Measurements from ENCODE around the gene GPR146. TPM values are rescaled to one million over a fixed set of nuclear protein-coding genes. Genes with fewer than 3 reads are reported as not detected.

Gene GPR146
- total and polyA plus RNA-seq, 9 of the 15 experiments (the other 6 are each of a cell fraction or from before 2014, with no cell fraction given) = 0.22 to 3.6 (median 0.64) TPM; not detected in 2

DNA sequence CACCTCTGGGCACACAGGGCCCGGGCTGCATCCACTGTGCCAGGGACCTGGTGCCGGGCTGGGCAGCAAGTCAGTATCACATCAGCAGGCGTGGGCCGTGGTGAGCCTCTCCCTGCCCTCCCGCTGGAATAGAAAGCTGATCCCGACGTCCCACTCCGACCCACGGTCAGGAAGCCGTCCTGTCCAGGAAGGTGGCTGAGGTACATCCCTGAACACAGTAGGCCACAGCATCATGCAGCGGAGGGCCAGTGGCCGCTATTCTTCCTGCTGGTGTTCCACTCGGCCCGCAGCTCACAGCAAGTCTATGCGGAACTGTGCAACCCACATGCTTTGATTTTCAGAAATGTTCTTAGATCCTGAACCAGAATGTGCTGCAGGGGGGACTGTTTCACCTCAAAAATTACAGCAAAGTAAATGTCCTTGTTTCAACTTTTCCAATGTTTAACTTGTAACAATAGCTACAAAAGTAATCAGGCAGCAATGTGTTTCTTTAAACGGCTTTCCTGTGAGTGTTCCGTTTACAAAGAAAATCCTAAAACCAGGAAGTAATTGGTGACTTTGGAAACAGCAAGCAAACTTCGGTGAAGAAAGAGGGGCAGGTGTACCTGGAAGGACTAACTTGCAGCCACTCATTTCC, 676 bp upstream of the GPR146 start (continued):
- TF ChIP-seq, protein P1, sequence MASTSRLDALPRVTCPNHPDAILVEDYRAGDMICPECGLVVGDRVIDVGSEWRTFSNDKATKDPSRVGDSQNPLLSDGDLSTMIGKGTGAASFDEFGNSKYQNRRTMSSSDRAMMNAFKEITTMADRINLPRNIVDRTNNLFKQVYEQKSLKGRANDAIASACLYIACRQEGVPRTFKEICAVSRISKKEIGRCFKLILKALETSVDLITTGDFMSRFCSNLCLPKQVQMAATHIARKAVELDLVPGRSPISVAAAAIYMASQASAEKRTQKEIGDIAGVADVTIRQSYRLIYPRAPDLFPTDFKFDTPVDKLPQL (IDR thresholded peaks at IDR 0.05; ENCODE audit: extremely low read depth, insufficient read length) = no peak
- no peak for TF ChIP-seq BCL6 (CRISPR knock-in tag; IDR thresholded peaks at IDR 0.05)
- TF ChIP-seq, protein P2, sequence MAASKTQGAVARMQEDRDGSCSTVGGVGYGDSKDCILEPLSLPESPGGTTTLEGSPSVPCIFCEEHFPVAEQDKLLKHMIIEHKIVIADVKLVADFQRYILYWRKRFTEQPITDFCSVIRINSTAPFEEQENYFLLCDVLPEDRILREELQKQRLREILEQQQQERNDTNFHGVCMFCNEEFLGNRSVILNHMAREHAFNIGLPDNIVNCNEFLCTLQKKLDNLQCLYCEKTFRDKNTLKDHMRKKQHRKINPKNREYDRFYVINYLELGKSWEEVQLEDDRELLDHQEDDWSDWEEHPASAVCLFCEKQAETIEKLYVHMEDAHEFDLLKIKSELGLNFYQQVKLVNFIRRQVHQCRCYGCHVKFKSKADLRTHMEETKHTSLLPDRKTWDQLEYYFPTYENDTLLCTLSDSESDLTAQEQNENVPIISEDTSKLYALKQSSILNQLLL (CRISPR knock-in tag; IDR thresholded peaks at IDR 0.05; ENCODE audit: borderline replicate concordance) = no peak
- TF ChIP-seq RAD21 (CRISPR knock-in tag; conservative IDR thresholded peaks at IDR 0.05 in 1 of 2, IDR thresholded peaks at IDR 0.05 in 1 of 2) = peak in 1 of 2 experiments; percentile 4; a peak in 1 of 4 replicates
- TF ChIP-seq ZNF445 (CRISPR knock-in tag; IDR thresholded peaks at IDR 0.05; ENCODE audit: low read depth) = 0 out of 2 replicates have a peak, but pooled peaks have one; percentile 35
- TF ChIP-seq CBFA2T2 (conservative IDR thresholded peaks at IDR 0.05) = no peak
- no peak for TF ChIP-seq SREBF2 (CRISPR knock-in tag; IDR thresholded peaks at IDR 0.05)
- TF ChIP-seq CBX3 (IDR thresholded peaks at IDR 0.05; ENCODE audit: borderline replicate concordance in 1 of 2, low read length in 2 of 2) = peak in 1 of 2 experiments; percentile 13; a peak in 1 of 3 replicates
- TF ChIP-seq, protein P3, sequence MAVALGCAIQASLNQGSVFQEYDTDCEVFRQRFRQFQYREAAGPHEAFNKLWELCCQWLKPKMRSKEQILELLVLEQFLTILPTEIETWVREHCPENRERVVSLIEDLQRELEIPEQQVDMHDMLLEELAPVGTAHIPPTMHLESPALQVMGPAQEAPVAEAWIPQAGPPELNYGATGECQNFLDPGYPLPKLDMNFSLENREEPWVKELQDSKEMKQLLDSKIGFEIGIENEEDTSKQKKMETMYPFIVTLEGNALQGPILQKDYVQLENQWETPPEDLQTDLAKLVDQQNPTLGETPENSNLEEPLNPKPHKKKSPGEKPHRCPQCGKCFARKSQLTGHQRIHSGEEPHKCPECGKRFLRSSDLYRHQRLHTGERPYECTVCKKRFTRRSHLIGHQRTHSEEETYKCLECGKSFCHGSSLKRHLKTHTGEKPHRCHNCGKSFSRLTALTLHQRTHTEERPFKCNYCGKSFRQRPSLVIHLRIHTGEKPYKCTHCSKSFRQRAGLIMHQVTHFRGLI (CRISPR knock-in tag; IDR thresholded peaks at IDR 0.05) = no peak
- 0 out of 2 replicates have a peak, but pooled peaks have one; percentile 21 for TF ChIP-seq MXI1 (IDR thresholded peaks at IDR 0.05; ENCODE audit: low read depth, low read length)
- no peak for TF ChIP-seq SNIP1 (IDR thresholded peaks at IDR 0.05; ENCODE audit: low read depth)
- TF ChIP-seq, protein P4, sequence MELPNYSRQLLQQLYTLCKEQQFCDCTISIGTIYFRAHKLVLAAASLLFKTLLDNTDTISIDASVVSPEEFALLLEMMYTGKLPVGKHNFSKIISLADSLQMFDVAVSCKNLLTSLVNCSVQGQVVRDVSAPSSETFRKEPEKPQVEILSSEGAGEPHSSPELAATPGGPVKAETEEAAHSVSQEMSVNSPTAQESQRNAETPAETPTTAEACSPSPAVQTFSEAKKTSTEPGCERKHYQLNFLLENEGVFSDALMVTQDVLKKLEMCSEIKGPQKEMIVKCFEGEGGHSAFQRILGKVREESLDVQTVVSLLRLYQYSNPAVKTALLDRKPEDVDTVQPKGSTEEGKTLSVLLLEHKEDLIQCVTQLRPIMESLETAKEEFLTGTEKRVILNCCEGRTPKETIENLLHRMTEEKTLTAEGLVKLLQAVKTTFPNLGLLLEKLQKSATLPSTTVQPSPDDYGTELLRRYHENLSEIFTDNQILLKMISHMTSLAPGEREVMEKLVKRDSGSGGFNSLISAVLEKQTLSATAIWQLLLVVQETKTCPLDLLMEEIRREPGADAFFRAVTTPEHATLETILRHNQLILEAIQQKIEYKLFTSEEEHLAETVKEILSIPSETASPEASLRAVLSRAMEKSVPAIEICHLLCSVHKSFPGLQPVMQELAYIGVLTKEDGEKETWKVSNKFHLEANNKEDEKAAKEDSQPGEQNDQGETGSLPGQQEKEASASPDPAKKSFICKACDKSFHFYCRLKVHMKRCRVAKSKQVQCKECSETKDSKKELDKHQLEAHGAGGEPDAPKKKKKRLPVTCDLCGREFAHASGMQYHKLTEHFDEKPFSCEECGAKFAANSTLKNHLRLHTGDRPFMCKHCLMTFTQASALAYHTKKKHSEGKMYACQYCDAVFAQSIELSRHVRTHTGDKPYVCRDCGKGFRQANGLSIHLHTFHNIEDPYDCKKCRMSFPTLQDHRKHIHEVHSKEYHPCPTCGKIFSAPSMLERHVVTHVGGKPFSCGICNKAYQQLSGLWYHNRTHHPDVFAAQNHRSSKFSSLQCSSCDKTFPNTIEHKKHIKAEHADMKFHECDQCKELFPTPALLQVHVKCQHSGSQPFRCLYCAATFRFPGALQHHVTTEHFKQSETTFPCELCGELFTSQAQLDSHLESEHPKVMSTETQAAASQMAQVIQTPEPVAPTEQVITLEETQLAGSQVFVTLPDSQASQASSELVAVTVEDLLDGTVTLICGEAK (IDR thresholded peaks at IDR 0.05) = peak; percentile 58; the same call in 1 of the 2 replicates
- TF ChIP-seq, protein P4 (CRISPR knock-in tag; IDR thresholded peaks at IDR 0.05) = no peak
- no peak for TF ChIP-seq PHB2 (IDR thresholded peaks at IDR 0.05; ENCODE audit: low read depth)
